MG63 (cell line): ENCODE results near the gene KRT10. TPM values are rescaled to one million over a fixed set of nuclear protein-coding genes. Genes with fewer than 3 reads are reported as not detected.

Experiments
- DNase-seq: peaks from one replicate; pipeline ENCODE4 v3.0.0-alpha.2; 2020
- H3K27me3 ChIP-seq: fragments of 250-450 bp; sonication (Bioruptor Pico); 2 replicates; pipeline ENCODE4 v1.5.1; 2020; ENCODE audit warnings: mild to moderate bottlenecking, moderate library complexity
- H3K36me3 ChIP-seq: fragments of 250-450 bp; sonication (Bioruptor Pico); 2 replicates; pipeline ENCODE4 v1.5.1; 2020; ENCODE audit warnings: mild to moderate bottlenecking, moderate library complexity
- H3K4me3 ChIP-seq: fragments of 250-450 bp; sonication (Bioruptor Pico); 2 replicates; pipeline ENCODE4 v1.5.1; 2020; ENCODE audit warnings: mild to moderate bottlenecking, moderate library complexity
- H3K9me3 ChIP-seq: fragments of 250-450 bp; sonication (Bioruptor Pico); 2 replicates; pipeline ENCODE4 v1.5.1; 2020; ENCODE audit warnings: mild to moderate bottlenecking, moderate library complexity
- total RNA-seq: library from RNA; depleted of rRNA; stranded (reverse); fragments of >200 nt; shearing (Covaris generic); gene quantifications from 2 replicates; pipeline ENCODE4 v1.2.3, GENCODE V29; 2014; ENCODE audit warnings: low replicate concordance

The KRT10 gene
- total RNA-seq, 1 experiment from 2014 or later, result 48.4 TPM

DNA sequence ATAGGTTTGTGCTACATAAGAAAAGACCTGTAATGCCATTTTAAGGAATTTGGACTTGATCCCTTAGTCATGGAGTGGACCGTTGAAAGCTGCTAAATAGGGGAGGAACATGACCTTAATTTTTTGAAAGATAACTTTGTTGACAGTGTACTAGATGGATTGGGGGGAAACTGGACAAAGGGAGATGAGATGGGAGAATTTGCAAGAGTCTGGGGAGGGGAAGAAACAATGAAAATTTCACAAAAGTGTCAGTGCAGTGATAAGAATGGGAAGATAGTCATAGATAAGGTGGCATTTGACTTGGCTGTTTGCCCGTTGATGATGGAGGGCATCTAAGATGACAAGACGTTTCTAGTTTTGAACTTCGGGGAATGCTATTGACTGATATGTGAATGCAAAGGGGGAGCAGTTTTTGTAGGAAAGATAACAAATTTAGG is 22.3 kb upstream of the KRT10 start:
- no peak for DNase-seq
- Histone ChIP-seq H3K4me3 (no peak overlapping the region), H3K27me3 (no peaks in the 10 kb centered on the region), H3K9me3 (no peaks in the 10 kb centered on the region), H3K36me3 (no peaks in the 10 kb centered on the region)

DNA sequence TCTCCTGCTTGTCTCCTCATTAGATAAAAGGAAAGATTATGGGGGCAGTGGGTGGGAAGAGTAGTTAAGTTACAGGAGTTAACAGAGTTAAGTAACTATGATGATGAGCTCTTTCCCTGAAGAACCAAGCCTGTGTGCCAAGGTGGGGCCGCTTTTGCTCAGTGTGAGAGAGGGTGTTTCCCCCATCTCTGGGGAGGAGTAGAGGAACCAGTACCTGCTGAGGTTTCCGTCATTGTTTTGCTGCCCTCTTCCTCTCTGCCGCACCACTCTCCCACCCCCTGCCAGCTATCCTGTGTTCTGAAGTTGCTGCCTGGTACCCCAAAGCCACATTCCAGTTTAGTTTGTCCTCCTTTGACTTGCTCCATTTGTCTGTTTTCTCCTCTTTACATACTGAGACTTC is 20.8 kb upstream of the KRT10 start:
- Histone ChIP-seq H3K4me3 (no peak overlapping the region), H3K9me3 (no peaks in the 10 kb centered on the region), H3K36me3 (no peaks in the 10 kb centered on the region), H3K27me3 (no peaks in the 10 kb centered on the region)
- DNase-seq, result no peak

DNA sequence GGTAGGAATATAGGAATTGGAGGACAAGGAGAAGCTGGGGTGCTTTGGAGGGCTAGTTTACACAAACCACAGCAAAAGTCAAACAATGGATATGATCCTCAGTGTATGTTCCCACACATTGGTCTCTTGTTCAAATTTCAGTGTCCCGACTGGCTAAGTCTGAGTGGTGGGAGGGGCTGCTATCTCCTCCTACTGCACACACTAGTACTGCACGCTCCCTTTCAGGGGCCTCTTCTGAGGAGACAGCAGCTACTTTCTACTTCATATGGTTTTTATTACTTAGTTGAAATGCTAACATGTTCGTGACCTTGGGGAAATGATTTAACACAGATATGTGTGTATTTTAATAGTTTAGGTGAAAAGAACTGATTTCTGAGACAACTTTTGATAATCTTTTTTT is 18.8 kb upstream of the KRT10 start:
- DNase-seq, result no peak
- Histone ChIP-seq H3K36me3 (no peaks in the 10 kb centered on the region), H3K9me3 (no peaks in the 10 kb centered on the region), H3K4me3 (no peak overlapping the region), H3K27me3 (no peaks in the 10 kb centered on the region)

DNA sequence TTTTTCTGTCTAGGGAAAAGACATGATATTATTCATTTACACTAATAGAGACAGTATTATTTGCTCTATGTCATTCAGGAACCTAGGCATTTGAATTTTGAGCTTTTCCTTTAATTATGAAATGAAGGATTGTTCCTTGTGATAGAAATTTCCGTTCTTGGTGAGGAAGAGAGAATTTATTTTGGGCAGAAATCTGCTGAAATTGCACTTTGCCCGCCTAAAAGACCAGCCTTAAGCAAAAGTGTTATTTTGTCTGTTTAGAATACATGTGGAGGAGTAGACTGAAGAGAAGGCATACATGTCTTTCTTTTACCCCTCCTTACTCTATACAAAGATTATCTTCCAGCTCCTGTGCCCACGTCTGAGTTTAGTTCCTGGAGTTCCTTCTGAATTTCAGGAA is 16.8 kb upstream of the KRT10 start:
- Histone ChIP-seq H3K4me3 (no peak overlapping the region), H3K27me3 (no peaks in the 10 kb centered on the region), H3K9me3 (no peaks in the 10 kb centered on the region), H3K36me3 (peaks cover 8% of the 10 kb centered on the region)
- DNase-seq, result no peak

- peaks cover 8% of the 10 kb centered on the region for H3K36me3 ChIP-seq
These were observed 13.6 kb upstream of the KRT10 start for GRCh38 chr17:40836020-40836419.

DNA sequence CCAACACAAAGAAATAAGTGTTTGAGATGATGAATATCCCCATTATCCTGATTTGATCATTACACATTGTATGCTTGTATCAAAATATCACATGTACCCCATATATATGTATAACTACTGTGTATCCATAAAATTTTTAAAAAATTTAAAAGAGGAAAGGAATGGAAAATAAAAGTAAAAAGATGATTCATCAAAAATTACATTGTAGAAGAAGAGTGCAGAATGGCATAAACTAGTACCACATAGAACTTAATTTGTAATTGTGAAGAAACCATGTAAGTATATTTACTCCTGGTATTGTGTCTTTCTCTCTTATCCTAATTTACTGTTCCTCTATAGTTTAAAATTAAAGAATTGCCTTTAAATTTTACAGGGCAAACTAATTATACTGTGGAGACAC is 11.5 kb upstream of the KRT10 start:
- DNase-seq, result no peak
- Histone ChIP-seq H3K4me3 (no peak overlapping the region), H3K9me3 (no peaks in the 10 kb centered on the region), H3K36me3 (peaks cover 8% of the 10 kb centered on the region), H3K27me3 (no peaks in the 10 kb centered on the region)

More at GRCh38 chr17:40836020-40836419, 13.6 kb upstream of the KRT10 start:
- no peak overlapping the region for H3K4me3 ChIP-seq
- DNase-seq, result no peak
- no peaks in the 10 kb centered on the region for H3K27me3 ChIP-seq
- no peaks in the 10 kb centered on the region for H3K9me3 ChIP-seq

DNA sequence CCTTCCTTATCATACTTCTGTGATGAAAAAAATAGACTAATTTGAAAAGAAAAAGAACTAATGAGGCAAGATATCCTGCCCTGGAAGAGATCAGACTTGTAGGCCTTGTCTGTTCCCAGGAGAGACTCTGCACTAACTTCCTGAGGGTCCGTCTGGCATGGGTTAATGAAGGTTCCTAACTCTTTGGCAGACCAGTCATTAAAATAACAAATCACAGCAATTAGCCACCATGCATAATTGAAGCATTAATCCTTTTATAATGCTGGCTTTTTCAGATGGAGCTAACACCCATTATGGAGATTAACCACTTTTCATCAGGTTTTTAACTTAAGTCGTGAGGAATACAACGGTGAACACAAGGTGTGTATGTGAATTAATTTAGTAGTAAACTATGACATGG is 10.4 kb upstream of the KRT10 start:
- Histone ChIP-seq H3K36me3 (peaks cover 8% of the 10 kb centered on the region), H3K9me3 (no peaks in the 10 kb centered on the region), H3K4me3 (no peak overlapping the region), H3K27me3 (no peaks in the 10 kb centered on the region)
- DNase-seq, result no peak

DNA sequence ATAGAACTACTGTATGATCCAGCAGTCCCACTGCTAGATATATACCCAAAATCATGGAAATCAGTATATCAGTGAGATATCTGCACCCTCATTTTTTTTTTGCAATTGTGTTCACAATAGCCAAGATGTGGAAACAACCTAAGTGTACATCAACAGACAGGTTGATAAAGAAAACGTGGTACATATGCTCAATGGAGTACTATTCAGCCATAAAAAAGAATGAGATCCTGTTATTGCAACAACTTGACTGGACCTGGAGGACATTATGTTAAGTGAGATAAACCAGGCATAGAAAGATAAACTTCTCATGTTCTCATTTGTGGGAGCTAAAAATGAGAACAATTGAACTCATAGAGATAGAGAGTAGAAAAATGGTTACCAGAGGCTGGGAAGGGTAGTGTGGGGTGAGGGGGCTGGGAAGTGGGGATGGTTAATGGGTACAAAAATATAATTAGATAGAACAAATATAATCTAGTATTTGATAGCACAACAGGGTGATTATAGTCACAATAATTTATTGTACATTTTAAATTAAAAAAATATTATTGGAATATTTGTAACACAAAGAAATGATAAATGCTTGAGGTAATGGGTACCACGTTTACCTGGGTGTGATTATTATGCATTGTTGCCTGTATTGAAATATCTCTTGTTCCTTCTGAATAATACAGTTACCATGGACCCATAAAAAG is 7.8 kb upstream of the KRT10 start:
- Histone ChIP-seq H3K4me3 (no peak overlapping the region), H3K36me3 (no peaks in the 10 kb centered on the region; the same call in 1 of the 2 replicates), H3K9me3 (no peaks in the 10 kb centered on the region), H3K27me3 (no peaks in the 10 kb centered on the region)
- no peak for DNase-seq

DNA sequence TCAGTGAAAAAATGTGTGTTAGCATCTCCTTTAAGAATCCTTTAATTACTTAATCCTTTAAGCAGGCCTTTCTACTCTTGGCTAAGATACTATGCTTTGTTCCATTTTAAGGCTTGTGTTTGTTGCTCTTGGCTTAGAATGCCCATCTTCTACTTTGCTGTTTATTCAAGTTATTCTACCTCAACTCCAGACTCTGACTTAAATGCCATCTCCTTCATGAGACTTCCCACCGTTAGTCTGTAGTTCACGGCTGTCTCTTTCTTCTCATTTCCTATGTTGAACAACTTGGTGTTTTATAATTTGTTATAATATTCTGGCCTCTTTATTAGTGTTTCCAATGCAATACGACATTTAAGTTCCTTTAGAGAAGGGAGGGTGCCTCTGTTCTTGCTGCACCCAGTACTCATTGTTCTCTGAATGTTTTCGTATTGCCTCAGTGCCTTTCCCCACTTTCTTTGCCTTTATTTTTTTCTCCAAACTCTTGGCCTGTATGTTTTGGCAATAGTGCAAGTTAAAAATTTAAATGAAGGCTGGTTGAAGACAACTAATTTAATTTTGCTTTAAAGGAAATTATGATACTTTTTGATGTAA is 6.1 kb upstream of the KRT10 start:
- no peaks in the 10 kb centered on the region for H3K36me3 ChIP-seq
- no peak for DNase-seq

DNA sequence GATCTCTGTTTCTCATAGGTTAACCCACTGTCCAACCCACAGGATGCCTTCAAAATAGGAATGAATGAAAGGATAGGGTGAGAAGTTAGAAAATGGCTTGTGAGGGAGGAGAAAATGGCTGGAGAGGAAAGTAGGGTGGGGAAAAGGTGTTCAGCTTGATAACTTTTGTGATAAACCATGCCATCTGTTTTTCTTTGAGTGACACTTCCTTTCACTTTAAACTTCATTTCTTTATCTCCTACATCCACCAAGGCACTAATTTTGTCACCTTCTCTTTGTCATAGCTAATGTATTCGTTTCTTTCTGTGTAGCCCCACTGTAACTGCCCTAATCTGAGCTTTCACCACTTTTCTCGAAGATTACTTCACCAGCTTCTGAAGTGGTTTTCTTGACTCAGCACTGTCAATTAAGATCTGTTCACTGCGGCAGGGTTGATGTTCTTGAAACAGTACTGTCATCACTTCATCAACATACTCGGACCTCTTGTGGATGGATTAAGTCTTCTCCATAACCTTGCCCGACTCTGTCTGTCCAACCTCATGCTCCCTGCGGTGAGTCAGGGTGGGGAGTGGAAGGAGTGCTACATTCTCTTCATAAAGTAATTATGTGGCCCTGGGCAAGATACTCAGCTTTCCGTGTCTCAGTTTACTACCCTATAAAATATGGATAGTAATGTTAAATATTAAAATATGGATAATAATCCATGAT is 5.5 kb upstream of the KRT10 start:
- Histone ChIP-seq H3K4me3 (no peak overlapping the region), H3K36me3 (no peaks in the 10 kb centered on the region), H3K27me3 (no peaks in the 10 kb centered on the region), H3K9me3 (no peaks in the 10 kb centered on the region)
- peak; percentile 85 for DNase-seq

More for the DNA sequence above, 6.1 kb upstream of the KRT10 start:
- no peaks in the 10 kb centered on the region for H3K9me3 ChIP-seq
- H3K27me3 ChIP-seq, result no peaks in the 10 kb centered on the region
- H3K4me3 ChIP-seq, result no peak overlapping the region

DNA sequence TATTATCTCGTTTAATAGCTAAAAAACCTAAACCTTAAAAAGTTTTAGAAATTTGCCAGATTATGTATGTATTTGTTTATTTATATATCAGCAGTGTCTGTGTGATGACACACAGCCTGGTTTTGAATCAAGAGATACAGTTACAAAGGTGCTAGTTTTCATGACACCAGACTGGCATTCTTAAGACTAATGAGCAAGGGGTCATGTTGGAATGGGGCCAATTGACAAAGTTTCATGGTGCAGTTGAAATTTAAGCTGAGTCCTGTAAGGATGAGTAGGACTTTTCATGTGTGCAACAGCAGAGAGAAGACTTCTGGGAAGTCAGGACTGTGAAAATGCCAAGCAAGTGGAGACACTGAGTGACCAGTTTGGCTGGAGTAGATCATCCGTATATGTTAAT is 3.2 kb upstream of the KRT10 start:
- H3K27me3 ChIP-seq, result no peaks in the 10 kb centered on the region
- no peaks in the 10 kb centered on the region for H3K36me3 ChIP-seq
- H3K4me3 ChIP-seq, result no peak overlapping the region
- H3K9me3 ChIP-seq, result no peaks in the 10 kb centered on the region
- peak; percentile 29 for DNase-seq

DNA sequence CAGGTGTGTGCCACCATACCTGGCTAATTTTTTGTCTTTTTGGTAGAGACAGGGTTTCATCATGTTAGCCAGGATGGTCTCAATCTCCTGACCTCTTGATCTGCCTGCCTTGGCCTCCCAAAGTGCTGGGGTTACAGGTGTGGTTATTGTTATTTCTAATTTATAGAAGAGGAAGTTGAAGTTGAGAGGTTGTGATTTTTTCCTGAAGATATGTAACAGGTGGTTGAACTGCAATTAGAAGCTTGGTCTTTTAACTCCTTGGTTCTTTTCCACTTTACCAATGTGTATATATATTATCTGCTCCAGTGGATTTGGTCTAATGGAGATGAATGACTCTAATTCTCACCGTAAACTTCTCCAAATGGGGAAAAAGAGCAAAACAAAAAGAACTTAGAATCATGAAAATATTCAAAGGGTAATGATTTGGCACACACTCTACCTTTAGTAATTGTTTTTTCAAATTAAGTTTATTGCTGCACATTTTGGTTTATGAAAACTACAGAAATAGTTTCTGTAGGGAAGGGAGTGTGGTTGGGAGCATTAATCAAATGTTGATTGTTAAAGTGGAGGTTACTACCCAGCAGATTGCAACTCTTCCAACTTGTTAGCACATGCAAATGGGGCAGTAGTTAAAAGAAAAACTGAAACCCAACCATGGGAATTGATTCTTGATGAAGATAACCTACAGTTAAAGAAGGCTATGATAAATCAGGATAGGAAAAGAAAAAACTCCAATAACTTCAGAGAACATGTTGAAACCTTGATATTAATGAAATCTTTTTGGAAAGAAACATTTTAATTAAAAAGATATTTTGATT is 1.8 kb upstream of the KRT10 start:
- Histone ChIP-seq H3K27me3 (no peaks in the 10 kb centered on the region), H3K9me3 (no peaks in the 10 kb centered on the region), H3K4me3 (no peak overlapping the region), H3K36me3 (no peaks in the 10 kb centered on the region)
- no peak for DNase-seq

DNA sequence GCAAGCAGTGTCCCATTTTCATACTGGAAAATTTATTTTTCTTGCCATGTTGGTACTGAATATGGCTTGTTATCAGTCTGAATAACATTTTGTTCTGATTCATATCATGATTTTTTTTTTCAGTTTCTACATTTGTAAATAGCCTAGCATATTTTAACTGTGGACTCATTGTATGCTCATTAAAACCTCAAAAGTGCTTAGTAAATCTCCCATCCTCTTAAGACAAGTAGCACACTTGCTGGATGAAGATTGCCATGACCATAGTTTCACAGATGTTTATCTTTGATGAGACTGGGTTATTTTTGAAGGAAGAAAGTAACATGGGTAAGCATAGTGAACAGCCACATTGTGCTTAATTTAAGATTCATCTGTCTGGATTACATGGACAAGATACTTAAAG is 878 bp downstream of the KRT10 start:
- Histone ChIP-seq H3K36me3 (peaks cover 16% of the 10 kb centered on the region), H3K27me3 (no peaks in the 10 kb centered on the region), H3K4me3 (no peak overlapping the region), H3K9me3 (no peaks in the 10 kb centered on the region)
- DNase-seq, result no peak

DNA sequence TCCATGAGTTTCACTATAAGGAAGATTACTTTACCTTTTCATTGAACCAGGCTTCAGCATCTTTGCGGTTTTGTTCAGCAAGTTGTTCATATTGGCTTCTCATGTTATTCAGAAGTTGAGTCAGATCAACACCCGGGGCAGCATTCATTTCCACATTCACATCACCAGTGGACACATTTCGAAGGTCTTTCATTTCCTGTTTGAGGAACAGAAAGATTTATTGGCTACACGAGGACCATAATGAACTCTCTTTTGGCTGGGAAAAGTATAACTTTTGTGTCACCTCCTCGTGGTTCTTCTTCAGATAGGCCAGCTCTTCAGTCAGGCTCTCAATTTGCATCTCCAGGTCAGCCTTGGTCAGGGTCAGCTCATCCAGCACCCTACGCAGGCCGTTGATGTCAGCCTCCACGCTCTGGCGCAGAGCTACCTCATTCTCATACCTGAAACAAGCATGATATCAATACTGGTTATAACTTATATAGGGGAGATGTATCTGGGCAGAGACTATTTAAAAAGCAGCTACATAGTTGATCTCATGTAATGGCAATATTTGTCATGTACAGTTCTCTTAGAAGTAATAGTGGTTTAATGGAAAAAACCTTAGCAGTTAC is 2.1 kb downstream of the KRT10 start:
- peak overlapping the region; percentile 85 for H3K4me3 ChIP-seq
- H3K36me3 ChIP-seq, result peaks cover 16% of the 10 kb centered on the region
- H3K27me3 ChIP-seq, result no peaks in the 10 kb centered on the region
- no peak for DNase-seq
- H3K9me3 ChIP-seq, result no peaks in the 10 kb centered on the region

DNA sequence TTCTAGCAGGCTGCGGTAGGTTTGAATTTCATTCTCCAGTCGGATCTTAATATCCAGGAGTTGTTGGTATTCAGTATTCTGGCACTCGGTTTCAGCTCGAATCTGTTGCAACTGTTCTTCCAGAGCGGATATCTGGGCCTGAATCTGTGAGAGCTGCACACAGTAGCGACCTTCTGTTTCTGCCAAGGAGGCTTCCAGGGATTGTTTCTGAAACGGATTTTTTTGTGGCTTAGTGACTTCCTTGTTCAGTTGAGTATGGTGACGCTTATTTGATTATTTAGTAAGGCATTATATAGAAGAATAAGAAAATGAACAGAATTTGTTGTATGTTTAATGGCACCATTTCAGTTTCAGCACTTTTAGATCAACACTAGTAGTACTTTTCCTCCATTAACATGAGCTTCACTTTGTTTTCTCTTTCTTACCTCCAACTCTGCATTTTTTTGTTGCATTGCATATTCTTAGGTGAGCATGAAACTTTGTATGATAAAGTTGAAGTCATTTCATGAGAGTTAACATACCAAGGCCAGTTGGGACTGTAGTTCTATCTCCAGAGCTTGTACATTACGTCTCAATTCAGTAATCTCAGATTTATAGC is 2.8 kb downstream of the KRT10 start:
- Histone ChIP-seq H3K4me3 (peak overlapping the region; percentile 85), H3K36me3 (peaks cover 16% of the 10 kb centered on the region), H3K9me3 (no peaks in the 10 kb centered on the region), H3K27me3 (no peaks in the 10 kb centered on the region)
- DNase-seq, result no peak

DNA sequence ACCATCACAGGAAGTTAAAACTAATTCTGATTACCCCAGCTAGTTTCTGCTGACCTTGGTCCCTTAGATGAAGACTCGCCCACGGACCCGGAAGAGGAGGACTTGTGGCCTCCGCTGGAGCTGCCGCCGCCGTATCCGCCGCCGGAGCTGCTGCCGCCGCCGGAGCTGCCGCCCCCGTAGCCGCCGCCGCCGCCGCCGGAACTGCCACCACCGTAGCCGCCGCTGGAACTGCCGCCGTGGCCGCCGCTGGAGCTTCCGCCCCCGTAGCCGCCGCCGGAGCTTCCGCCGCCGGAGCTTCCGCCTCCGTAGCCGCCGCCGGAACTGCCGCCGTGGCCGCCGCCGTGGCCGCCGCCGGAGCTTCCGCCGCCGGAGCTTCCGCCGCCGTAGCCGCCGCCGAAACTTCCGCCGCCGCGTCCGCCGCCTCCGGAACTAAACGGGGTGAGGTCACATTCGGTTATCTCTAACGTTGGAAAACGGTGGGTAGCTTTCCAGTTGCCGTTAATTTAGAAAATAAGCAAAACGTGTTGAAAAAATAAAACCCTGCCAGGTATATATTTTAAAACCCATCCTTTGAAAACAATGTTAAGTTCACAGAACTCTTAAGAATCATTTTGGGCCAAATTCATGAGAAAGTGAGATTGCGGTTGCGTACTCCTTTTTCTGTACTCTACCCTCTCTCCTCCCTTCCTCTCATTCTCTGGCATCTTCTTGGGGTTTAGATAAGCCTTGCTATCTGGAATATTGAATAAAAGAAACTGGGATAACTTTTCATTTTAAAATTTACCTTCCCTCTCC is 3.5 kb downstream of the KRT10 start:
- H3K27me3 ChIP-seq, result no peaks in the 10 kb centered on the region
- DNase-seq, result peak; percentile 90
- H3K4me3 ChIP-seq, result peak overlapping the region; percentile 85
- H3K9me3 ChIP-seq, result no peaks in the 10 kb centered on the region
- H3K36me3 ChIP-seq, result peaks cover 16% of the 10 kb centered on the region
